ENCODE results near the gene PARD6A.

DNA sequence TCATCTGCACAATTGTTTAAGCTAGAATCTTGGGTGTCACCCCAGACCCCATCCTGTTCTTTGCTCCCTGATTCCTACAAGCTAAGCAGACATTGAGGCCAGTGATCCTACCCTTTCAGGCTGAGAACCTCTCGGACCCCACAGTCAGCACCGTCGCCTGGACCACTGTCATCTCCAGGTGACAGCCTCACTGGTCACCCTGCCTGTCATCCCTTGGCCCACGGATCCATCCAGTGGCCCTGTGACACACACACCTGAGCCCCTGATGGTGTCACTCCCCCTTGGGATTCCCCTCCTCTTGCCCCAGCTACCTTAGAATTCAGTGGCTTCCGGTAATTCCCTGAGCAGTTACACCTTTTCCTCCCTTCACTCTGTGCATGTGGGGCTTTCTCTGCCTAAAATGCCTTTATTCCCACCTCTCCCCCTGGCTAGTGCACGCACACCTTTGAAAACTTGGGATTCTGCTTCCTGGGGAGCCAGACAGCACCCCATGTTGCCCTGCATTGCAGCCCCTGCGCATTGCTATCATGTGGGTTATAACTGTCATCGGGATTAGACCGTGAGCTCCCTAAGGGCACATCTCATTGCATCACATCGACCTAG lies 8.8 kb downstream of the PARD6A start:
- TF ChIP-seq EZH2 (IDR thresholded peaks at IDR 0.05; ENCODE audit: insufficient read depth, poor library complexity, severe bottlenecking) (no peak), EZH2phosphoT487 (IDR thresholded peaks at IDR 0.05; ENCODE audit: insufficient read depth, low read depth) (no peak)

Measured in GM23248 (cell line).